ENCODE data around the gene DDR2.

GRCh38 chr1:162741574-162741973, 109.3 kb downstream of the DDR2 start:
- TF ChIP-seq POLR2A (IDR thresholded peaks at IDR 0.05; ENCODE audit: low read depth, low read length) (no peak), TAF1 (IDR thresholded peaks at IDR 0.05; ENCODE audit: low read depth, low read length) (no peak), POLR2AphosphoS5 (IDR thresholded peaks at IDR 0.05; ENCODE audit: low read depth, low read length) (no peak), PAX5 (IDR thresholded peaks at IDR 0.05; ENCODE audit: insufficient read depth, low read length, severe bottlenecking) (no peak), SPI1 (IDR thresholded peaks at IDR 0.05; ENCODE audit: low read depth, low read length) (no peak), POU2F2 (IDR thresholded peaks at IDR 0.05; ENCODE audit: low read depth, low read length) (no peak)

Data from GM12891 (cell line).